ENCODE measurements around the gene NMNAT2.

NMNAT2 gene

DNA sequence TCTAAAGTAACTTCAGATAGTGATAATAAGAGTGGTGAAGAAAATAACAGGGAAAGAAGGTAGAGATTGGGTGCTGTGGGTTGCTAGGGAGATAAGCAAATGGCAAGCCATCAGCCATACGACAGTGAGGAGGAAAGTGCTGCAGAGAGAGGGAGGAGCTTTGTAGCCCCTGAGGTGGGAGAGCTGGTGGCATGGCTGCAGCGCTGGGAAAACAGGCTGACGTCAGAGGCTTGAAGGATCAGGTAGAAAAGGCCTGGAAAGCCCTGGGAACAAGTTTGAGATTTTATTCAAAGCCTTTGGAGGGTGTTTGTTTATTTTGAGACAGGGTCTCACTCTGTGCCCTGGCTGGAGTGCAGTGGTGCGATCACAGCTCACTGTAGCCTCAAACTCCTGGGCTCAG is 109.5 kb downstream of the NMNAT2 start:
- TF ChIP-seq, protein P1, sequence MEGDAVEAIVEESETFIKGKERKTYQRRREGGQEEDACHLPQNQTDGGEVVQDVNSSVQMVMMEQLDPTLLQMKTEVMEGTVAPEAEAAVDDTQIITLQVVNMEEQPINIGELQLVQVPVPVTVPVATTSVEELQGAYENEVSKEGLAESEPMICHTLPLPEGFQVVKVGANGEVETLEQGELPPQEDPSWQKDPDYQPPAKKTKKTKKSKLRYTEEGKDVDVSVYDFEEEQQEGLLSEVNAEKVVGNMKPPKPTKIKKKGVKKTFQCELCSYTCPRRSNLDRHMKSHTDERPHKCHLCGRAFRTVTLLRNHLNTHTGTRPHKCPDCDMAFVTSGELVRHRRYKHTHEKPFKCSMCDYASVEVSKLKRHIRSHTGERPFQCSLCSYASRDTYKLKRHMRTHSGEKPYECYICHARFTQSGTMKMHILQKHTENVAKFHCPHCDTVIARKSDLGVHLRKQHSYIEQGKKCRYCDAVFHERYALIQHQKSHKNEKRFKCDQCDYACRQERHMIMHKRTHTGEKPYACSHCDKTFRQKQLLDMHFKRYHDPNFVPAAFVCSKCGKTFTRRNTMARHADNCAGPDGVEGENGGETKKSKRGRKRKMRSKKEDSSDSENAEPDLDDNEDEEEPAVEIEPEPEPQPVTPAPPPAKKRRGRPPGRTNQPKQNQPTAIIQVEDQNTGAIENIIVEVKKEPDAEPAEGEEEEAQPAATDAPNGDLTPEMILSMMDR (IDR thresholded peaks at IDR 0.05; ENCODE audit: insufficient read depth, low read depth, low read length, missing control alignments) = no peak
- DNase-seq (ENCODE audit: low read depth) = no peak
- no peak overlapping the region for H3K4me3 ChIP-seq (ENCODE audit: low read length)

DNA sequence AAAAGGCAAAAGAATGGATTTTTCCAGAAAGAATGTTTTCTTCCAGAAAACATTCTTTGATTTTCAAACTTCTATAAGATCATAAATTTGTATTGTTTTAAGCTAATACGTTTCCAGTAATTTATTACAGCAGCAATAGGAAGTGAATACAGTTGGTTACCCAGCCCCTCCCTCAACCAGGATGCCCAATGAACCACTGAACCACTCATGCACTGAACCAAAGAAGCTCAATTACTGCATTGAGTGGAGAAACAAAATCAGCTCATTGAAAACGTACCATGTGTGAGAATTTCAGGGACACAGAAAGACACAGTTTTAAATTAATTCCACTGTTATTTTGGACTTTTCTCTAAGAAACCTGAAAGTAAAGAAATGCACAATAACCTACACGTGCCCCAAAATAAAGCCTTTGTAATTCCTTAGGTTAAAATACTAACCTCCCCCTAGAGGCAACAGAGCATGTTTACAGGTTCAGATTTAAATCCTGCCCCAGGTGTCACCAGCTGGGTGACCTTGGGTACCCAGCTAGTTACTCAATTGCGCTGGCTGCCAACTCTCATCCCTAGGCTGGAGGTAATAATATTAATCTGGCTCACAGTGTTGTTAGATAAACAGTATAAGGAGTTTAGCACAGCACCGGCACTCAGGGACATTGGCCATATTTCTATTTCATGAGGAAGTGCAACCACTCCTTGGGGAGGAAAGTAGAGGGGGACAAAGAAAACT is 111.7 kb downstream of the NMNAT2 start:
- no peak overlapping the region for H3K4me3 ChIP-seq (ENCODE audit: low read length)
- no peak for DNase-seq (ENCODE audit: low read depth)
- TF ChIP-seq, protein P1 (IDR thresholded peaks at IDR 0.05; ENCODE audit: insufficient read depth, low read depth, low read length, missing control alignments) = peak; percentile 32

DNA sequence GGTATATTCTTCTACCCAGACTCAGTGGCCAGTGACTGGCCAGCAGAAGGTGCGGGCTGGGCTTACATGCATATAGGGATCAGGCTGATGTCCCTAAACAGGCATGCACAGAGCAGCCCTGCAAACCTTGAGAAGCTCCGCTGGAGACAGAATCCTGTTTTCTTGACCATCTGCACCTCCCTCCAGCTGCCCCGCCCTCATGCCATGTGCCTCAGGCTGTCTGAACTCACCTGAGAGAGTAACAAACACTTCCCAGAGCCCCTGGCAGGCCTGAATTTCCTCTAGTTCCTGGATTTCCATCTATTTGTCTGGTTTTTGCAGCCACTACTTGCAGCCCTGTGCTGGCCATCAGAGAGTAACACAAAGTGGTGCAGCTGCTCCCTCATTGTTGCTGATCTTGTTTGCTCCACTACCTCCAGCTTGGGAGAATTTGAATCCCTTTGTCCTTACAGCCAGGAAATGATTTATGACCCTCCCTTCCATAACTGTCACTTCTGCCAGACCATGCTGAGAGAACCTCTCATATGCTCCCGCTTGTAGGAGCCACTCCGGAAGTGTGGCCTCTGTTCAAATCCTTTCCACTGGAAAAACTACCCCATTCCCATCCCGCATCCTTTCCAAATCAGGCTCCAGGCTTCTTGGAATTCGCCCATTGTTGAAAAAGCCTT is 113.6 kb downstream of the NMNAT2 start:
- DNase-seq (ENCODE audit: low read depth) = no peak
- no peak overlapping the region for H3K4me3 ChIP-seq (ENCODE audit: low read length)
- TF ChIP-seq, protein P1 (IDR thresholded peaks at IDR 0.05; ENCODE audit: insufficient read depth, low read depth, low read length, missing control alignments) = no peak

DNA sequence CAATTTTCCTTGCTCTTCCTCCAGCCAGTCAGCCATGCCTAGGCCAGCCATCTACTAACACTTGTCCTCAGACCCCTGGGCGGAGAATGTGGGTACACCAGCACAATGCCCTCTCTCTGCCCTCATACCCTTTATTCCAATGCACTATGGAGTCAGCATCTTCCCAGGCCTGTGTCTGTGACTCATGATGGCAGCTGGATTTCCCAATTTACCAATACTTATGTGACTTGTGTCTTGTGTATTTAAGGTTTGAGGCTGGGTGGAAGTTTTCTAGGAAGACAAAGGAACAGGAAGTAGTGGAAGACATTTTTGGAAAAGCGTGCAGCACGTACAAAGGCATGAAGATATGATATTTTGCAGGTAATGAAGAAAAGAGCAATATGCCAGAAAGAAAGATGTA is 114.3 kb downstream of the NMNAT2 start:
- peak; percentile 76 for DNase-seq (ENCODE audit: low read depth)
- TF ChIP-seq, protein P1 (IDR thresholded peaks at IDR 0.05; ENCODE audit: insufficient read depth, low read depth, low read length, missing control alignments) = no peak
- no peak overlapping the region for H3K4me3 ChIP-seq (ENCODE audit: low read length)

GRCh38 chr1:183303323-183303645 is 114.9 kb downstream of the NMNAT2 start:
- H3K4me3 ChIP-seq (ENCODE audit: low read length) = no peak overlapping the region
- TF ChIP-seq, protein P1 (IDR thresholded peaks at IDR 0.05; ENCODE audit: insufficient read depth, low read depth, low read length, missing control alignments) = no peak
- no peak for DNase-seq (ENCODE audit: low read depth)

DNA sequence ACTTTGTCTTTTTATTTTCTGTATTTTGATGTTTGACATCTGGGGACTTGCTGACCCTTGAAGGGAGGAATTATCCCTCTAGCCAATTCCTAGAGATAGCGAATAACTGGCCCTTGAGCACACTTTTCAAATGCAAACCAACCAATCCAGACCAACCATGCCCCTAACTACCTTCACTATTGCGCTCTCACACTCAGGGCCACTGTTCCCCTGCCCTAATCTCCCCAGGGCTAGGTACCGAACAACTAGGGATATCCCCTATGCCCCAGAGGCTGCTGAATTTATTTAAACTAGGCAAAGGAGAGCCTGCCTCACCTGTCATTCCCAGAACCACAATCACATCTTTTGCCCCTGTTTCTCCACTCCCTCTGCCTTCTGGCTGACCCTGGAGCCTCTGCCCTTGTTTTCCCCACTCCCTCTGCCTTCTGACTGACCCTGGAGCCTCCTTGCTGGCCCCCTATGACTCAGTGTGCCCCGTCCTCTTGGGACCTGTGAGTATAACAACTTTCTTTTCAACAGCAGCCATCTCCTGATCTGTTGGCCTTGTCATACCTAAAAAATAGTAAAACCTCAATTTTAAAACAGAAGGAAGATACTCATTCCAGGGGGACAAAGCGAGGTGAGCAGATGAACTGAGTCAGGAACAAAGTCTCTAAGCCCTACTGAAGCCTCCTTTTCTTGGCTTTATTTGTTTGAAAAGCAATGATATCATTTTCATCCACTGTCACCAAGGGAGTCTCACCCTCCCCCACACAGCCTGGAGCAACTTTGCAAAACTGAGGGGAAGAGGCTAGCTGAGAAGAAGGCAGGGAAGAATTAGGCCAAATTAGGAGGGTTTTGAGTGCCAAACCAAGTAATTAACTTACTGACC is 115.5 kb downstream of the NMNAT2 start:
- no peak for DNase-seq (ENCODE audit: low read depth)
- TF ChIP-seq, protein P1 (IDR thresholded peaks at IDR 0.05; ENCODE audit: insufficient read depth, low read depth, low read length, missing control alignments) = no peak
- H3K4me3 ChIP-seq (ENCODE audit: low read length) = no peak overlapping the region

All from epithelial cell of esophagus (primary cell).